GM21390 (cell line): ENCODE data around the gene KCNIP4.
A peak's percentile ranks its signal among the peaks of the same experiment; 100 is the strongest.

Experiments used
- ATAC-seq: cut with Tn5 transposase; IDR thresholded peaks from one replicate; pipeline ENCODE4 v1.9.1; 2021; ENCODE audit not compliant: unreplicated experiment

KCNIP4 gene

GRCh38 chr4:21768349-21769310 is 179.9 kb downstream of the KCNIP4 start:
- peak; percentile 60 for ATAC-seq

- ATAC-seq = peak; percentile 68
Measured at GRCh38 chr4:21765810-21766407, 182.7 kb downstream of the KCNIP4 start.

- no peak for ATAC-seq
Measured at GRCh38 chr4:21763855-21764254, 184.7 kb downstream of the KCNIP4 start.

- no peak for ATAC-seq
Measured at GRCh38 chr4:21757248-21757647, 191.3 kb downstream of the KCNIP4 start.

GRCh38 chr4:21753084-21753760 is 195.3 kb downstream of the KCNIP4 start:
- no peak for ATAC-seq

- no peak for ATAC-seq
Measured at GRCh38 chr4:21752616-21753015, 196.0 kb downstream of the KCNIP4 start.

- no peak for ATAC-seq
Measured at GRCh38 chr4:21749924-21750323, 198.6 kb downstream of the KCNIP4 start.

GRCh38 chr4:21749412-21749811 is 199.2 kb downstream of the KCNIP4 start:
- ATAC-seq = no peak

- no peak for ATAC-seq
Measured at GRCh38 chr4:21744046-21744445, 204.5 kb downstream of the KCNIP4 start.

- ATAC-seq = no peak
Measured at GRCh38 chr4:21742326-21742725, 206.2 kb downstream of the KCNIP4 start.

- no peak for ATAC-seq
Measured at GRCh38 chr4:21738821-21739220, 209.8 kb downstream of the KCNIP4 start.

GRCh38 chr4:21735866-21736265 is 212.7 kb downstream of the KCNIP4 start:
- ATAC-seq = no peak

GRCh38 chr4:21733894-21734630 is 214.5 kb downstream of the KCNIP4 start:
- no peak for ATAC-seq

GRCh38 chr4:21728304-21728703 is 220.3 kb downstream of the KCNIP4 start:
- no peak for ATAC-seq

GRCh38 chr4:21726255-21726815 is 222.2 kb downstream of the KCNIP4 start:
- ATAC-seq = no peak

- ATAC-seq = no peak
Measured at GRCh38 chr4:21722157-21722839, 226.3 kb downstream of the KCNIP4 start.

- ATAC-seq = no peak
Measured at GRCh38 chr4:21716531-21716930, 232.0 kb downstream of the KCNIP4 start.

- no peak for ATAC-seq
Measured at GRCh38 chr4:21710179-21710835, 238.3 kb downstream of the KCNIP4 start.

- no peak for ATAC-seq
Measured at GRCh38 chr4:21709761-21710160, 238.8 kb downstream of the KCNIP4 start.

GRCh38 chr4:21709031-21709430 is 239.5 kb downstream of the KCNIP4 start:
- ATAC-seq = no peak
